Raji (cell line): ENCODE measurements around the gene RNF208.

ENCODE experiments used
- POLR2A ChIP-seq: IDR thresholded peaks from 2 replicates; pipeline ENCODE4 v1.6.1; 2011; ENCODE audit warnings: low read depth, low read length, control low read depth; ENCODE audit not compliant: insufficient read depth

The RNF208 gene

GRCh38 chr9:137186385-137186784 is 35.7 kb downstream of the RNF208 start:
- no peak for TF ChIP-seq POLR2A

GRCh38 chr9:137185921-137186320 is 36.1 kb downstream of the RNF208 start:
- no peak for TF ChIP-seq POLR2A

- no peak for TF ChIP-seq POLR2A
Observed at GRCh38 chr9:137184881-137185660, 37.0 kb downstream of the RNF208 start.

- no peak for TF ChIP-seq POLR2A
Observed at GRCh38 chr9:137183980-137184595, 38.0 kb downstream of the RNF208 start.

GRCh38 chr9:137182836-137183235 is 39.2 kb downstream of the RNF208 start:
- TF ChIP-seq POLR2A = no peak

GRCh38 chr9:137181680-137182079 is 40.4 kb downstream of the RNF208 start:
- no peak for TF ChIP-seq POLR2A

- no peak for TF ChIP-seq POLR2A
Observed at GRCh38 chr9:137180491-137180890, 41.5 kb downstream of the RNF208 start.

- TF ChIP-seq POLR2A = no peak
Observed at GRCh38 chr9:137179761-137180160, 42.3 kb downstream of the RNF208 start.

- no peak for TF ChIP-seq POLR2A
Observed at GRCh38 chr9:137178939-137179630, 43.0 kb downstream of the RNF208 start.

GRCh38 chr9:137178201-137178938 is 43.7 kb downstream of the RNF208 start:
- TF ChIP-seq POLR2A = no peak

GRCh38 chr9:137176302-137177182 is 45.5 kb downstream of the RNF208 start:
- no peak for TF ChIP-seq POLR2A

GRCh38 chr9:137175345-137175961 is 46.6 kb downstream of the RNF208 start:
- no peak for TF ChIP-seq POLR2A

- TF ChIP-seq POLR2A = no peak
Observed at GRCh38 chr9:137174722-137175293, 47.2 kb downstream of the RNF208 start.
